Neuronal stem cell (in vitro differentiated cells): ENCODE results near the gene TNFSF15.
A peak's percentile ranks its signal among the peaks of the same experiment; 100 is the strongest.

Experiments
- DNase-seq: peaks from one replicate; pipeline ENCODE4 v3.0.0-alpha.2; 2013; ENCODE audit warnings: low spot score
- H2AFZ ChIP-seq: one replicate; pipeline ENCODE4 v1.6.1; 2013; ENCODE audit warnings: mild to moderate bottlenecking, low read length, inconsistent platforms
- H2AK5ac ChIP-seq: 2 replicates; pipeline ENCODE4 v1.6.1; 2013; ENCODE audit warnings: low read depth, mild to moderate bottlenecking, inconsistent platforms, low read length, moderate library complexity, mixed read lengths
- H2BK120ac ChIP-seq: 2 replicates; pipeline ENCODE4 v1.6.1; 2013; ENCODE audit warnings: low read depth, mild to moderate bottlenecking, inconsistent platforms, low read length, moderate library complexity, mixed read lengths
- H2BK12ac ChIP-seq: one replicate; pipeline ENCODE4 v1.6.1; 2013; ENCODE audit warnings: low read length, inconsistent platforms
- H2BK15ac ChIP-seq: 2 replicates; pipeline ENCODE4 v1.6.1; 2013; ENCODE audit warnings: mild to moderate bottlenecking, low read length, inconsistent platforms, mixed read lengths
- H2BK5ac ChIP-seq: one replicate; pipeline ENCODE4 v1.6.1; 2013; ENCODE audit warnings: inconsistent platforms, mild to moderate bottlenecking, low read length, moderate library complexity
- H3K14ac ChIP-seq: one replicate; pipeline ENCODE4 v1.6.1; 2013; ENCODE audit warnings: low read length, inconsistent platforms
- H3K18ac ChIP-seq: 2 replicates; pipeline ENCODE4 v1.6.1; 2013; ENCODE audit warnings: low read length, inconsistent platforms
- H3K23ac ChIP-seq: 2 replicates; pipeline ENCODE4 v1.6.1; 2013; ENCODE audit warnings: low read depth, mild to moderate bottlenecking, mixed read lengths, low read length, inconsistent platforms; ENCODE audit not compliant: poor library complexity
- H3K27ac ChIP-seq: replicated peaks from 3 replicates; pipeline ENCODE4 v1.5.1; 2013; ENCODE audit warnings: low read length, inconsistent platforms
- H3K27me3 ChIP-seq, 3 experiments: 2 replicates each; pipeline ENCODE4 v1.6.1; 2013; ENCODE audit warnings: low read length in 3 of 3, mild to moderate bottlenecking in 2 of 3, inconsistent platforms in 1 of 3, low read depth in 1 of 3, mixed read lengths in 1 of 3, moderate library complexity in 1 of 3; ENCODE audit not compliant: control insufficient read depth in 3 of 3, insufficient read depth in 3 of 3
- H3K36me3 ChIP-seq, 2 donors: replicated peaks in 1 of 2; 2 replicates each; pipeline ENCODE4 v1.6.1; 2013; ENCODE audit warnings: low read length in 2 of 2; ENCODE audit not compliant: control insufficient read depth in 2 of 2, insufficient read depth in 2 of 2
- H3K4ac ChIP-seq: 2 replicates; pipeline ENCODE4 v1.6.1; 2013; ENCODE audit warnings: inconsistent platforms, mild to moderate bottlenecking, low read length, moderate library complexity
- H3K4me1 ChIP-seq, 2 donors: 1 replicate in 1 of 2; 2 replicates in 1 of 2; pipeline ENCODE4 v1.6.1; 2013; ENCODE audit warnings: low read length in 2 of 2, low read depth in 1 of 2; ENCODE audit not compliant: control insufficient read depth in 2 of 2, insufficient read depth in 1 of 2
- H3K4me2 ChIP-seq: one replicate; pipeline ENCODE4 v1.6.1; 2013; ENCODE audit warnings: mild to moderate bottlenecking, low read length, inconsistent platforms; ENCODE audit not compliant: insufficient read depth, poor library complexity, severe bottlenecking
- H3K4me3 ChIP-seq, 2 donors: 2 replicates each; pipeline ENCODE4 v1.5.1; 2013; ENCODE audit warnings: low read length in 2 of 2, mild to moderate bottlenecking in 2 of 2, inconsistent platforms in 1 of 2, moderate library complexity in 1 of 2
- H3K79me1 ChIP-seq: one replicate; pipeline ENCODE4 v1.6.1; 2013; ENCODE audit warnings: low read depth, mild to moderate bottlenecking, inconsistent platforms, low read length, moderate library complexity
- H3K9ac ChIP-seq: one replicate; pipeline ENCODE4 v1.6.1; 2013; ENCODE audit warnings: mild to moderate bottlenecking, low read depth, low read length, inconsistent platforms; ENCODE audit not compliant: poor library complexity
- H3K9me3 ChIP-seq, 2 donors: replicated peaks in 1 of 2; 2 replicates each; pipeline versions ENCODE3 to v1.6.1; 2013; ENCODE audit warnings: low read length in 2 of 2, mild to moderate bottlenecking in 2 of 2, inconsistent platforms in 1 of 2, low read depth in 1 of 2, mixed read lengths in 1 of 2, moderate library complexity in 1 of 2; ENCODE audit not compliant: control insufficient read depth in 2 of 2, insufficient read depth in 1 of 2
- H4K8ac ChIP-seq: one replicate; pipeline ENCODE4 v1.6.1; 2013; ENCODE audit warnings: low read depth, mild to moderate bottlenecking, inconsistent platforms, low read length, moderate library complexity
- H4K91ac ChIP-seq: one replicate; pipeline ENCODE4 v1.6.1; 2013; ENCODE audit warnings: low read length, low read depth, mild to moderate bottlenecking, inconsistent platforms; ENCODE audit not compliant: poor library complexity
- WGBS, 2 donors: extraction: QIAGEN DNeasy Blood & Tissue Kit; methylation state at CpG; one replicate each; pipeline ENCODE4 v1.1.7; 2013; ENCODE audit warnings: missing lambda C conversion rate in 2 of 2, mixed read lengths in 1 of 2; ENCODE audit not compliant: insufficient read length in 2 of 2, insufficient replicate concordance in 1 of 2; ENCODE audit errors: extremely low coverage in 2 of 2; 5-methylcytosine and 5-hydroxymethylcytosine counted together

TNFSF15 gene

DNA sequence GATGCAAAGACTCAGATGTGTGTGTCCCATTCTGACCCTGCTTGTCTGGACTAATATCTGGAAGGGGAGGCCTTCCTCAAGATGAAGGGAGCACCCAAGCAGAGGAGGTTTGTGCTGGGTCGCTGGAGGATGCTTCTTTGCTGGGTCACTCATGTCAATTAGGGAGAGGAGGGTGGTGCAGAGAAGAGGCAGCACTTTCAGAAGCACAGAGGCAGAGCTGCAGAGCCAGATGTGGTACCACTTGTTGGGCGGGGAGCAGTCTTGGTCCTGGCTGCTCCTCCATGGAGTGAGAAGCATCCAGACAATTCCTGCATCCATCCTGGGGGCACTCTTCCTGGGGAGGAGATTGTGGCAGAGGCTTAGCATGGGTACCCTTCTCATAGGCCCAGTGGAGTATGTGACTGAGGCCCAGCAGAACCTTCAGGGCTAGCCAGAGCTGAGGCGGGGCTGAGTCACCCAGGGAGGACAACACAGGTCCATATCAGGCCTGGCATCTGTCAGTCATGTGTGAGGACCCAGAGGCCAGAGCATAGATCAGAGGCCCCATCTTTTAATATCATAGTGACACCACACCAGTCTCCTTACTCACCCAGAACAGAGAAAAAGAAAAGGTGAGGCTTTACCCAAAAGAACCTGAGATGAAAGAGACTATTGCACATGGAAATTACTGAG, 59.8 kb downstream of the TNFSF15 start:
- Histone ChIP-seq H2AFZ (no peak overlapping the region), H3K36me3 (no peaks in the 10 kb centered on the region), H2BK120ac (no peak overlapping the region), H3K79me1 (no peaks in the 10 kb centered on the region), H3K4me2 (no peak overlapping the region), H3K18ac (peak overlapping the region; percentile 46), H3K9me3 (no peaks in the 10 kb centered on the region), H3K9ac (no peak overlapping the region), H3K14ac (no peak overlapping the region), H2BK12ac (peak overlapping the region; percentile 24), H3K4me3 (no peak overlapping the region), H3K27me3 (no peaks in the 10 kb centered on the region), H4K8ac (no peak overlapping the region), H3K27ac (no peak overlapping the region), H3K4ac (no peak overlapping the region), H3K23ac (no peak overlapping the region), H2AK5ac (no peak overlapping the region), H2BK5ac (no peak overlapping the region), H2BK15ac (no peak overlapping the region), H4K91ac (no peak overlapping the region), H3K4me1 (peaks cover 0 to 5% of the 10 kb centered on the region in 2 donors)
- WGBS, 2 donors, result no CpG with 5 or more reads among the region's 3 CpGs
- no peak for DNase-seq

DNA sequence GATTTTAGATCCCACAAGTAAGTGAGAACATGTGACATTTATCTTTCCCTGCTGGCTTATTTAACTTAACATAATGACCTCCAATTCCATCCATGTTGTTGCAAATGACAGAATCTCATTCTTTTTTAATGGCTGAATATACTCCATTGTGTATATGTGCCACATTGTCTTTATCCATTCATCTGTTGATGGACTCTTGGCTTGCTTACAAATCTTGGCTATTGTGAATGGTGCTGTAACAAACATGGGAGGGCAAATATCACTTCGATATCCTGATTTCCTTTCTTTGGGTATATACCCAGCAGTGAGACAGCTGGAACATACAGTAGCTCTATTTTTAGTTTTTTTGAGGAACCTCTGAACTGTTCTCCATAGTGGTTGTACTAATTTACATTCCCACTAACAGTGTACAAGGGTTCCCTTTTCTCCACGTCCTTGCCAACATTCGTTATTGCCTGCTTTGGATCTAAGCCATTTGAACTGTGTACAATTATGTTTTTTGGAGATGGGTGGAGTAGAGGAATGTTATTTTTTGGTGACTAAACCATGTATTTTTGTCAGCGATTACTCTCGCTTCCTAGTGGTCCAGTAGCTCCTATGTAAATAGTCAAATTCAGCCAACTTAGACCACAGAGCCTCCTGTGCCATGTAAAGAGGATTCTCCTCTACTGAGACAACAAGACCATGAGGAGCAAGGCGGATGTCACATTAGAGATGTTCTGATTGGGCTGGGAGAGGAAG, 60.6 kb downstream of the TNFSF15 start:
- H4K8ac ChIP-seq, result no peak overlapping the region
- H3K14ac ChIP-seq, result no peak overlapping the region
- H2BK15ac ChIP-seq, result no peak overlapping the region
- H2BK5ac ChIP-seq, result no peak overlapping the region
- H3K36me3 ChIP-seq, result no peaks in the 10 kb centered on the region
- no peak overlapping the region for H3K4ac ChIP-seq
- no peak overlapping the region for H3K4me3 ChIP-seq
- H3K79me1 ChIP-seq, result no peaks in the 10 kb centered on the region
- H3K27ac ChIP-seq, result no peak overlapping the region
- H3K27me3 ChIP-seq, result no peaks in the 10 kb centered on the region
- H3K4me1 ChIP-seq, result peaks cover 0 to 5% of the 10 kb centered on the region in 2 donors
- WGBS, 2 donors, result no CpG with 5 or more reads among the region's 6 CpGs
- H2AFZ ChIP-seq, result no peak overlapping the region
- H2BK12ac ChIP-seq, result no peak overlapping the region
- no peak for DNase-seq
- no peak overlapping the region for H4K91ac ChIP-seq
- H3K9me3 ChIP-seq, result no peaks in the 10 kb centered on the region
- no peak overlapping the region for H2AK5ac ChIP-seq
- no peak overlapping the region for H3K4me2 ChIP-seq
- no peak overlapping the region for H3K23ac ChIP-seq
- no peak overlapping the region for H3K18ac ChIP-seq
- H2BK120ac ChIP-seq, result no peak overlapping the region
- H3K9ac ChIP-seq, result no peak overlapping the region

DNA sequence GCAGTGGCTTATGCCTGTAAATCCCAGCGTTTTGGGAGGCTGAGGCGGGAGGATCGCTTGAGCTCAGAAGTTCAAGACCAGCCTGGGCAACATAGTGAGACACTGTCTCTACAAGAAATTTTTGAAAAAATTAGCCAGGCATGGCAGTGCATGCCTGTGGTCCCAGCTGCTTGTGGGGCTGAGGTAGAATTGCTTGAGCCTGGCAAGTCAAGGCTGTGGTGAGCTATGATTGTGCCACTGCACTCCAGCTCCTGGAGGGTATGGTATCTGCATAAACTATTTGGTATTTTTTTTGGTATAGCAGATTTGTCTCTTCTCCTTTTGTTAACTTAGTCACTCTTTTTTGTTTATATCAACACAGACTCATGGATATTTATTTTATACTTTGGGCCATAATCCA, 62.4 kb downstream of the TNFSF15 start:
- H4K8ac ChIP-seq, result no peak overlapping the region
- H3K23ac ChIP-seq, result no peak overlapping the region
- no peak overlapping the region for H2BK15ac ChIP-seq
- no peak overlapping the region for H3K4ac ChIP-seq
- no peak overlapping the region for H2BK5ac ChIP-seq
- no peak overlapping the region for H3K4me3 ChIP-seq
- no peak overlapping the region for H2AK5ac ChIP-seq
- peaks cover 0 to 5% of the 10 kb centered on the region in 2 donors for H3K4me1 ChIP-seq
- H4K91ac ChIP-seq, result no peak overlapping the region
- H3K18ac ChIP-seq, result no peak overlapping the region
- no peak overlapping the region for H3K14ac ChIP-seq
- H3K9ac ChIP-seq, result no peak overlapping the region
- no peak overlapping the region for H2BK12ac ChIP-seq
- H2BK120ac ChIP-seq, result no peak overlapping the region
- no peak overlapping the region for H2AFZ ChIP-seq
- H3K9me3 ChIP-seq, result no peaks in the 10 kb centered on the region
- H3K27me3 ChIP-seq, result no peaks in the 10 kb centered on the region
- H3K36me3 ChIP-seq, result no peaks in the 10 kb centered on the region
- H3K27ac ChIP-seq, result no peak overlapping the region
- no CpG with 5 or more reads among the region's 3 CpGs for WGBS, 2 donors
- H3K79me1 ChIP-seq, result no peaks in the 10 kb centered on the region
- no peak for DNase-seq
- H3K4me2 ChIP-seq, result no peak overlapping the region

- Histone ChIP-seq H3K18ac (no peak overlapping the region), H3K4me2 (no peak overlapping the region), H4K8ac (no peak overlapping the region), H3K79me1 (no peaks in the 10 kb centered on the region), H4K91ac (no peak overlapping the region), H3K27me3 (no peaks in the 10 kb centered on the region), H3K14ac (no peak overlapping the region), H3K9me3 (no peaks in the 10 kb centered on the region), H3K4me3 (no peak overlapping the region), H3K4ac (no peak overlapping the region), H2BK120ac (no peak overlapping the region), H2BK5ac (no peak overlapping the region), H2BK12ac (no peak overlapping the region), H3K9ac (no peak overlapping the region), H3K27ac (no peak overlapping the region), H2AK5ac (no peak overlapping the region), H2BK15ac (no peak overlapping the region), H3K36me3 (no peaks in the 10 kb centered on the region), H2AFZ (no peak overlapping the region), H3K23ac (no peak overlapping the region), H3K4me1 (peaks cover 0 to 5% of the 10 kb centered on the region in 2 donors)
- no CpG with 5 or more reads among the region's 2 CpGs for WGBS, 2 donors
- no peak for DNase-seq
Measured at GRCh38 chr9:114742947-114743346, 62.9 kb downstream of the TNFSF15 start.
